Heart left ventricle (tissue), 16 donors: ENCODE data around the gene ADAMTSL2. TPM values are rescaled to one million over a fixed set of nuclear protein-coding genes. Genes with fewer than 3 reads are reported as not detected.

Source experiments
- ATAC-seq, 4 donors: fragments of 200-7000 bp; cut with Tn5 transposase; one replicate each; pipeline ENCODE4 v1.9.1; 2020 to 2022; ENCODE audit warnings: moderate library complexity in 4 of 4, mild to moderate bottlenecking in 3 of 4, moderate number of reproducible peaks in 1 of 4
- DNase-seq, 5 donors: peaks; one replicate each; pipeline ENCODE4 v3.0.0-alpha.2; 2020
- H3K27ac ChIP-seq, 12 donors: fragments of 200-600 bp; sonication (generic) in 4 of 12; one replicate each; pipeline versions ENCODE4 v1.5.0 to v1.8.0; 2016 to 2022; ENCODE audit warnings: mild to moderate bottlenecking in 2 of 12
- H3K27me3 ChIP-seq, 9 donors: fragments of 200-600 bp; sonication (generic) in 2 of 9; one replicate each; pipeline versions ENCODE4 v1.5.1 to v1.8.0; 2016 to 2022; ENCODE audit warnings: mild to moderate bottlenecking in 3 of 9
- H3K36me3 ChIP-seq, 9 donors: fragments of 200-600 bp; sonication (generic) in 2 of 9; one replicate each; pipeline versions ENCODE4 v1.5.0 to v1.8.0; 2018 to 2022; ENCODE audit warnings: mild to moderate bottlenecking in 2 of 9
- H3K4me1 ChIP-seq, 12 donors: fragments of 200-600 bp; sonication (generic) in 4 of 12; one replicate each; pipeline versions ENCODE4 v1.5.0 to v1.8.0; 2016 to 2022; ENCODE audit warnings: mild to moderate bottlenecking in 3 of 12
- H3K4me3 ChIP-seq, 12 donors: fragments of 200-600 bp; sonication (generic) in 4 of 12; one replicate each; pipeline versions ENCODE4 v1.5.0 to v1.8.0; 2017 to 2022; ENCODE audit warnings: mild to moderate bottlenecking in 9 of 12, moderate library complexity in 4 of 12
- H3K9me3 ChIP-seq, 12 donors: fragments of 200-600 bp; sonication (generic) in 4 of 12; one replicate each; pipeline versions ENCODE4 v1.5.0 to v1.8.0; 2016 to 2022; ENCODE audit warnings: mild to moderate bottlenecking in 1 of 12
- CTCF ChIP-seq, 12 donors: fragments of 200-600 bp; sonication (generic) in 4 of 12; IDR thresholded peaks; one replicate each; pipeline versions ENCODE4 v1.5.0 to v1.8.0; 2018 to 2022; ENCODE audit warnings: antibody characterized with exemption in 12 of 12, mild to moderate bottlenecking in 5 of 12
- POLR2A ChIP-seq, 2 donors: fragments of 450-650 bp; IDR thresholded peaks; one replicate each; pipeline ENCODE4 v1.6.1; 2017; ENCODE audit warnings: antibody characterized with exemption in 2 of 2, mild to moderate bottlenecking in 2 of 2, moderate library complexity in 2 of 2
- WGBS, 4 donors: extraction: QIAGEN DNeasy Blood & Tissue Kit in 2 of 4; methylation state at CpG; one replicate each; pipeline versions ENCODE4 v1.1.5 to v1.1.7; 2013 to 2018; 5-methylcytosine and 5-hydroxymethylcytosine counted together
- intact Hi-C, 10 donors: fragments of 100-400 bp; cut with DNase I; formaldehyde crosslinking; loops; one replicate each; pipeline versions ENCODE4 v1.11.1 to v1.14.2; 2022
- polyA plus RNA-seq, 2 donors: library from polyadenylated mRNA; stranded (reverse); fragments of 200-250 nt; gene quantifications; one replicate each; pipeline ENCODE4 v1.2.3, GENCODE V29; 2013
- total RNA-seq, 9 donors: library from RNA; depleted of rRNA in 2 of 9; stranded (reverse); fragments of >200 nt in 2 of 9; fragmentation: NEBNext Ultra II Directional in 3 of 9; extraction: Animal tissue kit (Norgen Biotek cat#: 25700) in 3 of 9; gene quantifications; one replicate each; pipeline versions ENCODE4 v1.1.0 to v1.2.4, GENCODE V29; 2016 to 2023
- donor health status: ischemic (EF 13 %, LVEDD 7.1; RV severe dilation, severe dysfunction).
- donor health status: healthy with polysubstance abuse.
- donor health status: DM: no; HTN: yes; CAD: no.
- donor health status: DM: no; HTN: no; CAD: no.
- donor health status: ischemic (EF 25% LVEDD 6.9; RV normal size, moderate dysfunction).
- donor health status: ischemic (EF 25% LVEDD 5.7; RV mildly dilated, moderate dysfunction).
- donor health status: healthy.
- donor health status: DM: yes; HTN: yes; CAD: no.
- donor health status: ischemic (EF 35%, LVEDD 5.7; RV mildly dilated, moderate dysfunction).
- donor health status: nonischemic (EF 11% LVEDD 7.7; RV severe dilation, severe dysfunction).
- donor health status: DM: yes; HTN: yes; CAD: no.
- donor health status: PGD.
- donor health status: ischemic (EF 29% LVEDD 5.4; RV normal size, mild dysfunction).
- donor health status: nonischemic (EF 23%, LVEDD 6.1; RV moderate dilation, normal function).

ADAMTSL2 gene
- total and polyA plus RNA-seq, 11 donors = 2.3 to 5.1 (median 3.7) TPM

- DNase-seq = peak in 2 of 5 donors; percentile 23 to 53
- Histone ChIP-seq H3K27ac (peak overlapping the region in 1 of 12 donors; percentile 54), H3K4me3 (no peak overlapping the region), H3K27me3 (peaks cover 9 to 36% (median 20%) of the 10 kb centered on the region in 9 donors), H3K9me3 (no peaks in the 10 kb centered on the region), H3K4me1 (peaks cover 4 to 45% (median 27%) of the 10 kb centered on the region in 12 donors), H3K36me3 (no peaks in the 10 kb centered on the region)
- ATAC-seq = no peak
- TF ChIP-seq CTCF (IDR thresholded peaks at IDR 0.05) = no peak
- TF ChIP-seq POLR2A (IDR thresholded peaks at IDR 0.05) = no peak
- intact Hi-C loops = loop anchor here in 1 of 10 donors (10.0 kb wide), 1 partner anchor 69 kb away; no protein-coding TSS in a partner anchor
- 41 to 50% (median 47%) methylated on average over 32 to 43 of the region's 43 CpGs for WGBS, 4 donors
Observed at GRCh38 chr9:133585481-133586351, 51.2 kb downstream of the ADAMTSL2 start.

GRCh38 chr9:133587051-133587450 is 52.5 kb downstream of the ADAMTSL2 start:
- peaks cover 4 to 41% (median 26%) of the 10 kb centered on the region in 12 donors for H3K4me1 ChIP-seq
- intact Hi-C loops = loop anchor here in 1 of 10 donors (10.0 kb wide), 1 partner anchor 68 kb away; no protein-coding TSS in a partner anchor
- H3K4me3 ChIP-seq = no peak overlapping the region
- H3K27ac ChIP-seq = no peak overlapping the region
- TF ChIP-seq POLR2A (IDR thresholded peaks at IDR 0.05) = no peak
- peaks cover 9 to 36% (median 20%) of the 10 kb centered on the region in 9 donors for H3K27me3 ChIP-seq
- no peaks in the 10 kb centered on the region for H3K36me3 ChIP-seq
- ATAC-seq (no peak), DNase-seq (peak in 1 of 5 donors; percentile 53)
- H3K9me3 ChIP-seq = no peaks in the 10 kb centered on the region
- 82 to 93% (median 87%) methylated on average over 7 to 8 of the region's 8 CpGs for WGBS, 4 donors

GRCh38 chr9:133587466-133587865 is 53.0 kb downstream of the ADAMTSL2 start:
- intact Hi-C loops = loop anchor here in 1 of 10 donors (10.0 kb wide), 1 partner anchor 67 kb away; no protein-coding TSS in a partner anchor
- no peak for TF ChIP-seq POLR2A (IDR thresholded peaks at IDR 0.05)
- TF ChIP-seq CTCF (IDR thresholded peaks at IDR 0.05) = no peak
- Histone ChIP-seq H3K27ac (no peak overlapping the region), H3K27me3 (peaks cover 9 to 36% (median 20%) of the 10 kb centered on the region in 9 donors), H3K4me1 (peaks cover 4 to 37% (median 24%) of the 10 kb centered on the region in 12 donors), H3K4me3 (no peak overlapping the region), H3K9me3 (no peaks in the 10 kb centered on the region), H3K36me3 (no peaks in the 10 kb centered on the region)
- peak in 1 of 5 donors; percentile 15 for DNase-seq
- ATAC-seq = no peak
- 83 to 94% (median 87%) methylated on average over 6 of the region's 6 CpGs for WGBS, 4 donors

- Histone ChIP-seq H3K27ac (no peak overlapping the region), H3K4me1 (peaks cover 0 to 16% (median 8%) of the 10 kb centered on the region in 12 donors), H3K4me3 (no peak overlapping the region), H3K36me3 (no peaks in the 10 kb centered on the region), H3K27me3 (peaks cover 9 to 34% (median 20%) of the 10 kb centered on the region in 9 donors), H3K9me3 (no peaks in the 10 kb centered on the region)
- DNase-seq (peak in 2 of 5 donors; percentile 19 to 57), ATAC-seq (no peak)
- TF ChIP-seq POLR2A (IDR thresholded peaks at IDR 0.05) (no peak), CTCF (IDR thresholded peaks at IDR 0.05) (peak in 11 of 12 donors; percentile 18 to 54 (median 43))
- 33 to 47% (median 41%) methylated on average over 12 to 19 of the region's 19 CpGs for WGBS, 4 donors
- intact Hi-C loops = loop anchor here in 2 of 10 donors (5.0 to 10.0 kb wide), 2 partner anchors 65 to 138 kb away; no protein-coding TSS in a partner anchor
Observed at GRCh38 chr9:133589454-133590227, 55.1 kb downstream of the ADAMTSL2 start.
